Lower leg skin (tissue), 3 donors: Measurements from ENCODE around the gene TLNRD1.

ENCODE experiments used
- CTCF ChIP-seq, 3 donors: fragments of 450-650 bp; IDR thresholded peaks; one replicate each; pipeline ENCODE4 v1.5.1; 2016; ENCODE audit warnings: antibody characterized with exemption in 3 of 3, mild to moderate bottlenecking in 3 of 3, moderate library complexity in 2 of 3
- POLR2A ChIP-seq, 2 donors: fragments of 450-650 bp; IDR thresholded peaks; one replicate each; pipeline ENCODE4 v1.6.1; 2016 to 2017; ENCODE audit warnings: antibody characterized with exemption in 2 of 2, mild to moderate bottlenecking in 1 of 2, moderate library complexity in 1 of 2

DNA sequence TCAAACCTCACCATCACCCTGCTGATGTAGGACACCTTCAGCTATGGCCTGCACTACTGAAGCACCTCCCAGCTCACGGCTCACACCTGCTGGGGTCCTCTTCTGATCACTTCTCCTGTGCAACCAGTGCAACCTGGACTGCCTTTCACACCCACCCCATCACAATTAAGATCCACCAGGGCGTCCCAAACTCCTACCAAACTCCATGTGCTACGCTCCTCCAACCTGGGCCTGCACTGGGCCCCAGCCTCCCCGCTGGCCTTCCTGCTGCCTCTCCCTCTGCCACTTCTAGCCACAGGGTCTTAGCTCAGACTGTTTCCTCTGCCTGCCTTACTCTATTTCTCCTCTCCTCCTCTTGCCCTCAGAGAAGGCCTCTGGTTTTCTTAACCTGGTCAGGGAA lies 23.9 kb upstream of the TLNRD1 start:
- TF ChIP-seq CTCF (IDR thresholded peaks at IDR 0.05) = no peak
- TF ChIP-seq POLR2A (IDR thresholded peaks at IDR 0.05) = no peak
